Kidney tubule cell (primary cell): ENCODE data around the gene DIPK1A.
"Not testable (repeated sequence)": the region's sequence is repeated elsewhere in the genome, so short reads cannot be mapped to it uniquely, and the experiment has no call there.

Source experiments
- DNase-seq: peaks from one replicate; pipeline ENCODE4 v3.0.0-alpha.2; 2018; ENCODE audit warnings: low spot score

Gene DIPK1A

DNA sequence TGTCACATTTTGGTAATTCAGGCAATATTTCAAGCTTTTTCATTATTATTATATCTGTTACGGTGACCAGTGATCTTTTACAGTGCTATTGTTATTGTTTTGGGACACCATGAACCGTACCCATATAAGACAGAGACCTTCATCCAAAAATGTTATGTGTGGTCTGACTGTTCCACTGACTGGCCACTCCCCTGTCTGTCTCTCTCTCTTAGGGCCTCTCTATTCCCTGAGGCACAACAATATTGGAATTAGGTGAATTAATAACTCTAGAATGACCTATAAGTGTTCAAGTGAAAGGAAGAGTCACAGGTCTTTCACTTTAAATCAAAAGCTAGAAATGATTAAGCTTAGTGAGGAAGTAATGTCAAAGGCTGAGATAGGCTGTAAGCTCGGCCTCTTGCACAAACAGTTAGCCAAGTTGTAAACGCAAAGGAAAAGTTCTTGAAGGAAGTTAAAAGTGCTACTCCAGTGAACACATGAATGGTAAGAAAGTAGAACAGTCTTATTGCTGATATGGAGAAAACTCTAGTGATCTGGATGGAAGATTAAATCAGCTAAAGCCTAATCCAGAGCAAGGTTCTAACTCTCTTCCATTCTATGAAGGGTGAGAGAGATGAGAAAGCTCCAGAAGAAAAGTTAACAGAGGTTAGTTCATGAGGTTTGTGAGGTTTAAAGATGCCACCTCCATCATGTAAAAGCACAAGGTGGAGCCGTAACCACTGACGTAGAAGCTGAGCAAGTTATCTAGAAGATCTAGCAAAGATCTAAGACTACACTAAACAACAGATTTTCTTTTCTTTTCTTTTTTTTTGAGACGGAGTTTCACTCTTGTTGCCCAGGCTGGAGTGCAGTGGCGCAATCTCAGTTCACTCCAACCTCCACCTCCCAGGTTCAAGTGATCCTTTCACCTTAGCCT lies 19.7 kb upstream of the DIPK1A start:
- DNase-seq: peak; percentile 39

DNA sequence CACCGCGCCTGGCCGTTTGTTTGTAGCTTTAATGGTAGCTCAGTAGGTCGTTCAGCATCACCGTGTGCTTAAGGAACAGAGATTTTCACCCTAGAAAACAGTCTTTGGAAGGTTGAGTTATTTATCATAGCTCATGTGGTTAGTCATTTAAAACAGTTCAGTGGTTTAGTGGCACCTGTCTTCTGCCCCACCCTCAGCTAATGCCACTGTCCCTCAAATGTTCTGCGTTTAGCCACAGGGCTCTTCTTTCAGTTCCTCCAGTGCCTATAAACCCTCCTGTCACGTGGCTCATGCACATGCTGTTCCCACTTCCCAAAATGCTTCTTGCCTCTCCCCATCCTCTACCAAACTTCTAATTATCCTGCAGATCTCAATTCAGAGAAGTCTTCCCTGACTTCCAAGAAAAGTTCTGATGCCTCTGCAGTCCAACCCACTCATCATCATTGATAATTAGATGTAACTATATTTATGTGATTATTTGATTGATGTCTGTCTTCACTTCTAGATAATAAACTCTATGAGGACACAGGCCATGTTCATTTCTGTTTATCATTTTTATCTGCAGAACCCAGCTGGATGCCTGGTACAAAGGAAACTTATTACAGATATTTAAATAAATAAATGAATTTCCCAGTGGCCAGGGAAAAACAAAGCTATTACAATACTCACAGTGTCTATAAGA lies 14.4 kb upstream of the DIPK1A start:
- DNase-seq: no peak

DNA sequence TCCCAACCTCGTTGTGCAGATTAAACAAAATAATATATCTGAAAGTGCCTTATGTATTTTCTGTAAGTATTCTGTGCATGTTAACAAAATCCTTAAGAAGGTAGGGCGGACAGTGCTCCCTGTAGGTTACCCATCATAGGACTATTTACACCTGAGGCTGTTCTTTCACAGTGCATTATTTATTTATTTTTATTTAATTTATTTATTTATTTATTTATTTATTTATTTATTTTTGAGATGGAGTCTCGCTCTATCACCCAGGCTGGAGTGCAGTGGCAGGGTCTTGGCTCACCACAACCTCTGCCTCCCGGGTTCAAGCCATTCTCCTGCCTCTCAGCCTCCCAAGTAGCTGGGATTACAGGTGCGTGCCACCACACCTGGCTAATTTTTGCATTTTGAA lies 12.8 kb upstream of the DIPK1A start:
- not testable (repeated sequence) for DNase-seq

DNA sequence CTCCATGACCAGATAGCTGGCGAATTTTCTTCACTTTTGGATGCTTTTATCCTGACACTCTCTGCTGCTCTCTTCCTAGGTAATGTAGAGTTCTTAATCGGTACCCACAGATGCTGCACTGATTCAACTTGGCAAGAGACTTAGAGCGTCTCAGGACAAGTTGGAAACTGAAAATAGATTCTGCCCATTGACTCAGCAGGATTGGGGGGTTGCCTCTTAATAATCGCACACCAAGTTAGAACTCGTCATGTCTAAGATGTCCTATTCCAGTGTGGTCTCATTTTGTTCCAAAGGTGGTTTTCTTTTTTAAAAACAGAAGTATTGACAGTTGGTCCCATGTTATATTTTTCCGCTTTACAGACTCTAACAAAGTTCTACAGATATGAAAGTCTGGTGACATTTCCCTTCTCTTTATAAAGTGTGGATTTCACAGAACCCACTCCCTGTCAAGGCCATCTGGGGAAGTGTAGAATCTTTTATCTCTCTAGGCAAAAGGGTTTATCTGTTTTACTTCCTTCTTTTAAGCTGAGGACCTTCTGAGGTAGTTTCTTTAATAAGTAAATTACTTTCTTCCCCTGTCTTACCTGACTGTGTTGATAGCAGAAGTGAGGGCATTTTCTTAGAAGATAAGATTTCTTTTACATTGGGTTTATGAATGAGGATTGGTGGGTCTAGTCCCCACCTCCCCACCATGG lies 12.1 kb upstream of the DIPK1A start:
- no peak for DNase-seq

DNA sequence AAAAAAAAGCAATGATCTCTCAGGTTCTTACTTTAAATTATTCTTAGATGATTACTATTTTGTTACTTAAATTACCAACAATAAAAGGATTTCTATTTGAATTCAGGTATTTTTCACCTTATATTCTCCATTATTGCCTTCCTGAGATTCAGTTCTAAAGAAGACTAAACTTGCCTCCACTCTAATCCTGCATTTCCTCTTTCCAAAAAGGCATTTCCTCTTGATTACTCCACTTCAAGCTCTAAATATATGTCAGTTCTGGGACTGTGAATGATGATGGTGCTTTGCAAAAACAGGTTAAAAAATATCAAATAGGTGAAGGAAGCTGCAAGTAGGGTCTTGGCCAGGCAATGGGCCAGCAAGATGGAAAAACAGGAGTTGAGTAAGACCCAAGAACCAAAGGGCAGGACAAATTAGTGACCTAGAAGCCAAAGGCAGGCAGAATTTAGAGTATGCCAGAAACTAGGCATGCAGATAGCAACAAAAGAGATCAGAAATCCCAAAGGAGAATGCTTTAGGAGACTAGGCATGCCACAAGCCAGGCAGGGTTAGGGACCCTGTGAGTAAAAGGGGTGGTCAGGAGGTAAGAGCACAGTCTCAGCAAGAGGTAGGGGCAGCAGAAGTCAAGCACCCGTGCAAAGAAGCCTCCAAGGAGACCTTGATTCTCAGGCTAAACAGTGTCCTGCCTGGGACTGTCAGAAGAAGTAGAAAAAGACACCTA lies 11.3 kb upstream of the DIPK1A start:
- no peak for DNase-seq

DNA sequence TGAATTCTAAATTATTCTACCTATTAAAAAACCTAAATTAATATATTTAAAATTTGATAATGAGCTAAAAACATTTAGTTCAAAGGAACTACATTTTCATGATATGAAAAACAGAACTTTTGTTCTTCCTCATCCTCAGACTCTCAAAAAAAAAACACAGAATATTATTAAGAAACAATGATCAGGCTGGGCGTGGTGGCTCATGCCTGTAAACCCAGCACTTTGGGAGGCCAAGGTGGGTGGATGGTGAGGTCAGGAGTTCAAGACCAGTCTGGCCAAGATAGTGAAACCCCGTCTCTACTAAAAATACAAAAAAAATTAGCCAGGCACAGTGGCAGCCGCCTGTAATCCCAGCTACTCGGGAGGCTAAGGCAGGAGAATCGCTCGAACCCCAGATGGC lies 10.7 kb upstream of the DIPK1A start:
- not testable (repeated sequence) for DNase-seq

DNA sequence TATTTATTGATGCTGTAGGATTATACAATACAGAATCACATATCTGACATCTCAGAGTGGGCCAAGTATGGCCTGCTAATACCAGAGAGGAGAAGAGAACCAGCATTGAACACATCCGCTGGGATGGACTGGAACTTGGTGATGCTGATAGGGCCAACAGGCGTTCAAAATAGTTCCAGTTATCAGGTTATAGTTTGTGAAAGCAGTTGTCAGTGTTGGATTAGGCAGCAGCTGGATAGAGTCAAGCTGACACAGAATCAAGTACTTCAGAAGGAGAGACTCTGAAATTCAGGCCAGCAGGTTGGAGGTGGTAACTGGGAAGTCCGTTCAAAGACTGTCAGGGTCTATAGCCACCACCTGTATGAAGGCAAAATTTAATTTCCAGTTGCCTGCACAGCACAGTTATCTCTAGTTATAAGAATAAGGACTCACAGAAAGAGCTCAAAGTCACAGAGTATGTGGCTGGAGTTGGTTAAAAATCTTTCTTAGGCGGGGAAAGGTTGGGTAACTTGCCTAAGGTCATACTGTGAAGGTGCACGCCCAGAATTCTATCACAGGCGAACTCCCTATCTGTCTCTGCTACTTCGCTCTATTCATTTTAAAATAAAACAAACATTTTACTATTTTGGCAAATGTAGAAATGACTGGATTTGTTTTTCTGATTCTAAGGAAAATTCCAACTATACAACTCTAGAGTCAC lies 9.9 kb upstream of the DIPK1A start:
- no peak for DNase-seq

DNA sequence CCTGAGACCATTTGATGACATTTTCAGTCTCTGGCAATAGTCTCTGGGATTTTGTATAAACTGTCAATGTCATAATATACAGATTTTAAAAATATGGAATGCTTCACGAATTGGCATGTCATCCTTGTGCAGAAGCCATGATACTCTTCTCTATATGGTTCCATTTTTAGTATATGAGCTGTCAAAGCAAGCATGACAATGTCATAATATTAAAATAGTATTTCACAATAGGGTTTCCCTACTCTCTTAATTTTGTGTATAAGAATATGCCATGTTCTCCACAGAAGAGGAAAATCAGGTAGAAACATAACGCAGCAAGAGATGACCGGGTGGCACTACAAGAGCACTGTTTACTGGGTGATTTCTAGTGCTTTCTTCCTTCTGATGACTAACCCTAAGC lies 8.3 kb upstream of the DIPK1A start:
- no peak for DNase-seq

DNA sequence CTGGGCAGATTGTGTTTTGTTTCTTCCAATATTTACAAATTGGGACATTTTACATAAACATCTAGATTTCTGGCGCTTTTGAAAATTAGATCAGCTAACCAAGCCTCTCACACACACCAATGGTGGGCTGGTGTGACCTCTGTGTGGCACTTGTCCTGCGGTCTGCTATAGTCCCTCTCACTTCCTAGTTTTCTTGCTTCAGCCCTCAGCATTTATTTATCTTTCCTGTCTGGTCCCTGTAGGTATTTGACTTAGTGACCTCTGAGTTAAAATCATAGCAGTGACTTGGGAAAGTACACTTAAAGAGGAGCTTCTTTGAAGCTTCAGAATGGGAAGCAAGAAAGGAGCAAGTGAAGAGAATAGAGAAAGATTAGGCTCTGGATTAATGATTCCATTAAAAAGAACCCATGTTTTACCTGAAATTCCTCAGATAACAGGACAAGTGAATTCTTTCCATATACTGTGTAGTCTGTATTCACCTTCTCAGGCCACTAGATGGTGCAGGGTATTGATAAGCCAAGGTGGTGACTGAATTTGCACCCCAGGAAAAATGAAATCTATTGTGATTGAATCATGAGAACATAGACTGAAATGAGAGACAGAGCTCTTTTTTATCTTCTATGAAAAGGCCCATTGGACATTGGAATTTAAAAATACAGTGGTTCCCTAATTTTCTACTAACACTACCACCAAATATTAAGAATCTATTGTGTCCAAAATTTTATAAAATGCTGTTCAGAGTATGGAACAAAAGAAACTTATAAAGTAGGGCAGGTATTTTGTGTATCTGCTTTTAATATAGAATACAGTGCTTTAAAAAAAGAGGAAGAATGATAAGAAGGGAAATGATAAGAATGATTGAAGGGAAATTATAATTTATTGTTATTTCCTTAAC lies 7.1 kb upstream of the DIPK1A start:
- DNase-seq: no peak

DNA sequence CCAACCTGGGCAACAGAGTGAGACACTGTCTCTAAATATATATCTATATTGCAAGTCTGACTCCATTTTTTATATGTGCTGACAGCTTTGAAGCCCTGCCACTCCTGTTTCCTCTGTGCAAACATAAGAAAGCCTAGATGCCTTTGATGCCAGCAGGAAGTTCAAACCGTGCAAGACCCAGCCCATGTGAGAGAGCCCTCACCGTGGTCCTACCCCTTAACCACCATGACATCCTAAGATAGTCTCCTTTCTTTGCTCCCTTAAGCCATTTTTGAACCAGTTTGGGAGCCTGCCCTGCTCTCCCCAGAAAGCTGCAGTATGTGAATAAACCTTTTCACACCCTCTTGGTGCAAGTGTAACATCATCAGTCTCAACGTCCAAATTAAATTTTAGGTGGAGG lies 3.7 kb upstream of the DIPK1A start:
- no peak for DNase-seq

DNA sequence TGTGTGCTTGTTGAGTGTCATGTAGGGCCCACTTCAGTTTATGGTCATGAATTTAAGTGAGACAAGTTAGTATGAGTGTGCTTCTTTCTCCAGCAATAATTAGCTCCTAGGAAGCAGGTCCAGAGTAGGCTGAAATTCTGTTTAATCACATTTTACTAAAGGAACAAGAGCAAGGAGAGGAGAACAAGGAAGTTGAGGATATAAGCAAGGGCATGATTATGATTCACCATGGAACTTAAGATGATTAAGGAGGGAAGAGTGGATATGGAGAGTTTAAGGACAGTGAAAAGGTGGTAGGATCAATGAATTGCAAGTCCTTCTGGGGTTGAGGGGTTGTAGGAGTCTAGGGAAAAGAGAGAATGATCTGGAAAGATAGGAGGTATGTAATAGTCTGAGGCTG lies 3.1 kb upstream of the DIPK1A start:
- DNase-seq: peak; percentile 45

DNA sequence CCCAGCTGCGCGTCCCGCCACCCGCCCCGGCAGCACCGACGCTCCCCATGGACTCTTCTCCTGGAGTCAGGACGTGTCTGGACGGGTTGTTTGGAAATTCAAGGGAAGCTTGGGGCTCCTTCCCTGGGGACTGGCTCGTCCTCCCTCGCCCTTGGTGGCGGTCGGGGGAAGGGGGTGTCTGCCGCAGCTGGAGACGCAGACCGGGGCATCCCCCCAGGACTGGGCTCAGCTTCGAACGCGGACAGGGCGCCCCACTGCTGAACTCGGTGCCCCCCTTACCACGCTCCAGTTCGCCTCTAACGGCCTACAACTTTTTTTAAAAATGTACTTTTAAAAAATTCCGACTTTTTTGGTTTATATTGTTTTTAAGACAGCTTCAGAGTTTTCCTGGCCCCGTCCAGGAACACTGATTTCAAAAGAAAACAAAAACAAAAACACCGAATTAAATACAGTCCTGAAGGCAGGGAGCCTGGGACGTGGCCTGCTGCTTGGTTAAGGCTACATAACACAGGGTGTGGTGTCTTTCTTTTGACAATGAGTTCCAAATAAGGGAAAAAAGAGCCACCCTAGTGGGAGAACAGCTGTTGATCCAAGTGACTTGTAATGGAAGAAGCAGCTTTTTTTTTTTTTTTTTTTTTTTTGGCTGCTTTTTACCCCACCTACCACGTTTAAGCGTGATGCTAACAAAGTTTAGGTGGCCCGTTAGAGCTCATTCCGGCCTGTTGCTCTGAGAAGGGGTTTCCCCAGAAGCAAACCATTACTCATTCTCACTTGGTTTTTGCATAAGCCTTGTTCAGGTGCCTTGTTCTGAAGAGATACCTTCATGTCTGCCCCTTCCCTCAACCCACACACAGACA lies 862 bp upstream of the DIPK1A start:
- DNase-seq: peak; percentile 89

DNA sequence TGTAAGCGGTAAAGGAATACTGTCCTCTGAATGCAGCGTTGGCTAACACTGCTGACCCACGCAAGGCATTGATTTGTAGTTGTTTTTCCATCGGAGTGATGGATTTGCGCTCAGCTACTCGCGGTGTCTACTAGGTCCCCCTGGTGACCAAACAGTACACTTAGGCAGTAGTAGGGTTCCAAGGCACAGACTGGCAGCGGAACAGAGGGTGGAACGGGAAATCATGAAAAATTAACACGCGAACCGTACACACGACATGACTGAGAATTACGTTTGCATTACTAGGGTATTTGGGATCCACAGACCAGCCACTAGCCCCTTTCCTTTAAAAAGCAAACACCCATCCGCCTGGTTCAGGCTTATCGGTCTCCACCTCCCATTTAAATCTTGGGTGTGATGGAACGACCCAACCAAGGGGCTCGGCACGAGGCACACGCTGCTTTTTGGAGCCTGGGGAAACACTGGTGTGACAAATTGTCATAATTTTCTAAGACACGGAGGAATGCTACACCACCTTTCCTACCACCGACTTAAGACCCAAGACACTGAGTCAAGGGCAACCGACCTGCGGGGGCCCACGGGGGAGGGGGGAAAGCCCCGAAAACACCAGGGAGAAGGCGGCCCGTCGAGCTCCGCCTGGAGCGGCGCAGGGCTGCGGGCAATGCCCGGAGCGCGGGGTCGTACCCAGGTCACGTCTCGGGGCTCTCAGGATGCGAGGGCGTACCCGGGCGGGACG lies 699 bp downstream of the DIPK1A start:
- peak; percentile 83 for DNase-seq

DNA sequence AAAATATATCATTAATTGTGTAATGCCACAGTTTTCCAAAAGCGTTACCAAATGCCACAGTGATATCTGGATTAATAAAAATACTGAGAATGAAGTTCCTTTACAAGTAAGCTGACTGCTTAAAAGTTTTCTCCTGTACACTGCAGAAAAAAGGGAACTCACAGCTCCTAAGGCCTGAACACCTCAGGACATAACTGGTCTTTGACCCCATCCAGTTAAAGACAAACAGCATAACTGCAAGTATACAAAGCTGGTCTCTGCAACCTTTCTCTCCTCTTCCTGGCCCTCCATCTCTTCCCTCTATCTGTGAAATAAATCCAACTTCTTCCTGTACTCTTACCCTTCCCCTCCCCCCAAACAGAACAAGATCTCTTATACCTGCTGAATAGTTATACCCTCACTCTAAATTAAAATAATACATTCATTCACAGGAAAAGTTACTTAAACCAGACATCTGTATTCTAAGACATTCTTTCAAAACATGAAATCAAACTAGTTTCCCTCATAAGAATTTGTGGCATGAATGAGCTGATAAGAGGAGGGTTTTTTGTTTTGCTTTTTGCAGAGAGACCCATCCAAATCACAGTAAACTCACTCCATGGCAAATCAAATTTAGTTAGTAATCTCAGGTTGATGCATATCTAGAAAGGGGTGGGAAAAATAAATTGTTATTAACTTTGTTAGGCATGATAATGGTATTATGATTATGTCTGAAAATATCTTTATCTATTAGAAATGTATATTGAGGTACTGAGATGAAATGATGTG lies 2.9 kb downstream of the DIPK1A start:
- no peak for DNase-seq

DNA sequence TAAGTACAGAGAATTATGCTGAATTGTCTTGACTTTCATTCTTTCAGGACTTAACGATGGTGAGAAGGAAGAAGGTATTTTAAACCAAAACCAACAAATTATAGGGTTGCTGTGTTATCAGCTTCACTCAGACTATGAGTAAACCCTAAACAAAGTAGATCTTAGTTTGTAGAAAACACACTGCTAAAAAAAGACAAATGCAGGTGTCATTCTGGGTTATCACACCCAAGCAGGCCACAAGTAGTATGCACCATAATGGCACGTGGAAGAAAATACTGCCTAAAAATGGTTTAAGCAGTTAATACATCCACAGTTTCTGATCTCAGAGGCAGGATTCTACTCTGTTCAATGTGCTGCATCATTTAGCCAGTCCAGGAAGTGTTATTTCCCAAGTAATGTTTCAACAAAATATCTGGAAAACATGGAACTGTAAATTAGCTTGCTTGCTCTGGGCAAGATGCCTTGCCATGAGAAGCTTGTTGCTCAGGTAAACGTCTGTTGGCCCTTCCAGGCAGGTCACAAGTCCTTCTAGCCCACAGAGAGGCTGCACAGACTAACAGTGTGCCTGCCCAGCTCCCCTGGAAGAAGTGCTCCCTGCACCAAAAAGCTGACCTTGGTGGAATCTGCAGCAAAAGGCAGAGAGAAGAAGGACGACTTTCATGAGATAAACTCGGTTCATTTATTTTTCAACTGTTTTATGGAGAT lies 4.1 kb downstream of the DIPK1A start:
- DNase-seq: no peak

DNA sequence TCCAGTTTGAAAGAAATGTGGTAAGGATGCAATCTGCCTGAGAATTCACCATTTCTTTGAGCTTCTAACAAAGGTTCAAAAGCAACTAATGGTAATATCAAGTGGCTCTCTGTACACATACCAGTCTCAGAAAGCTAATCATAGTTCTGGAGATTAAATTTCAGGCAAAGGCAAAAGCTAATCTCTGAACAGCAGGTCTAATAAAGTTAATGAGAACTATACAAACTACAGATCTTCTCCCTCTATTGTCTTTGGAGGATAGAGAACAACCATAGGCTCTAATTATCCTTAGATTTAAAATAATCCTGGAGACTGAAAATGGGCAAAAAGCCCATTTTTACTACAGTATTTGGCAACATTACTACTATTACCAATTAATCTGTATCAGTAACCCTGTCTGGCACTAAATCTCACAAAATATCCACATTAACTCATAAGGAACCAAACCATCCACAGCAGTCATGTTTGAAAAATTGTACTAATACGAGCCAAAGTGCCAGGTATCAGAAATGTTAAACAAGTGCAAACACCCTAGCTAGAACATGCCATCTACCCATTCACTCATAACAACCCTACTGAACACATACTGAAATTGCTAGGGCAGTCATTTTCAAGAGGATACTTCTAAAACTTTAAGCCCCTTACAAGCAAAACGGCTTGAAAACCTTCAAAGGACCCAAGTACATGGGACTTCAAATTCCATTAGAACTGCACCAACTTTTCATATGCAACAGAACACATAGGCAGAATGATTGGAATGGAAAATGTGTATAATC lies 4.8 kb downstream of the DIPK1A start:
- no peak for DNase-seq

DNA sequence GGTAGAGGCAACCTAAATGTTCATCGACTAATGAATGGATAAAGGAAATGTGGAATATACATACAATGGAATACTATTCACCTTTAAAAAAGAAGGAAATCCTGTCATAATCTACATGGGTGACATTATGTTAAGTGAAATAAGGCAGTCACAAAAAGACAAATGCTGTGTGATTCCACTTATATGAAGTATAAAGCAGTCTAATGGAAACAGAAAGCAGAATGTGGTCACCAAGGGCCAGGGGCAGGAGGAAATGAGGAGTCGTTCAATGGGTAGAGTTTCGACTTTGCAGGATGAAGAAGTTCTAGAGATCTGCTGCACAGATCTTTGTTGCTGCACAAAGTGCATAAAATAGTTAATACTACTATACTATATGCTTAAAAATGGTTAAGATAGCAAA lies 7.8 kb downstream of the DIPK1A start:
- DNase-seq: no peak
